Astrocyte (in vitro differentiated cells and primary cell): Measurements from ENCODE around the gene ACTL6B. TPM values are rescaled to one million over a fixed set of nuclear protein-coding genes. Genes with fewer than 3 reads are reported as not detected.

Experiments used
- DNase-seq: peaks from one replicate; pipeline ENCODE4 v3.0.0-alpha.2; 2010; ENCODE audit warnings: low read depth
- FAIRE-seq: peaks from 2 replicates; lab custom pipeline; 2011; peaks lifted over from hg19 to GRCh38; lab: Jason Lieb, UNC
- H2AFZ ChIP-seq: 2 replicates; pipeline ENCODE4 v1.6.0; 2012; ENCODE audit warnings: low read depth, low read length, inconsistent platforms
- H3K27ac ChIP-seq: 2 replicates; pipeline ENCODE4 v1.5.1; 2011; ENCODE audit warnings: low read depth, low read length, inconsistent platforms
- H3K27me3 ChIP-seq: 2 replicates; pipeline ENCODE4 v1.6.0; 2011; ENCODE audit warnings: low read length, inconsistent platforms; ENCODE audit not compliant: insufficient read depth
- H3K36me3 ChIP-seq: 2 replicates; pipeline ENCODE4 v1.5.1; 2011; ENCODE audit warnings: low read length, inconsistent platforms; ENCODE audit not compliant: insufficient read depth
- H3K4me1 ChIP-seq: 2 replicates; pipeline ENCODE4 v1.5.1; 2011; ENCODE audit warnings: low read length, inconsistent platforms; ENCODE audit not compliant: insufficient read depth
- H3K4me2 ChIP-seq: 2 replicates; pipeline ENCODE4 v1.6.0; 2012; ENCODE audit warnings: low read length, inconsistent platforms
- H3K4me3 ChIP-seq: 2 replicates; pipeline ENCODE4 v1.5.1; 2011; ENCODE audit warnings: low read depth, mild to moderate bottlenecking, low read length, inconsistent platforms; ENCODE audit not compliant: insufficient read depth
- H3K79me2 ChIP-seq: 2 replicates; pipeline ENCODE4 v1.6.0; 2012; ENCODE audit warnings: mild to moderate bottlenecking, low read length, inconsistent platforms; ENCODE audit not compliant: insufficient read depth
- H3K9ac ChIP-seq: 2 replicates; pipeline ENCODE4 v1.6.0; 2012; ENCODE audit warnings: mild to moderate bottlenecking, low read length, inconsistent platforms
- H3K9me3 ChIP-seq: 2 replicates; pipeline ENCODE4 v1.5.1; 2012; ENCODE audit warnings: low read depth, mild to moderate bottlenecking, low read length, inconsistent platforms; ENCODE audit not compliant: insufficient read depth
- H4K20me1 ChIP-seq: 2 replicates; pipeline ENCODE4 v1.6.0; 2012; ENCODE audit warnings: low read length, inconsistent platforms; ENCODE audit not compliant: insufficient read depth
- H3K27ac Mint-ChIP-seq: one replicate; pipeline ENCODE4 v1.8.0; 2021; ENCODE audit warnings: mild to moderate bottlenecking, mixed read lengths; ENCODE audit not compliant: unreplicated experiment
- H3K27me3 Mint-ChIP-seq: one replicate; pipeline ENCODE4 v1.8.0; 2021; ENCODE audit warnings: low read depth, mixed read lengths; ENCODE audit not compliant: unreplicated experiment
- H3K36me3 Mint-ChIP-seq: one replicate; pipeline ENCODE4 v1.8.0; 2021; ENCODE audit warnings: low read depth, mixed read lengths; ENCODE audit not compliant: unreplicated experiment
- H3K4me1 Mint-ChIP-seq: one replicate; pipeline ENCODE4 v1.8.0; 2021; ENCODE audit warnings: low read depth, mixed read lengths; ENCODE audit not compliant: unreplicated experiment
- H3K4me3 Mint-ChIP-seq: one replicate; pipeline ENCODE4 v1.8.0; 2021; ENCODE audit warnings: mild to moderate bottlenecking, moderate library complexity, mixed read lengths; ENCODE audit not compliant: unreplicated experiment
- H3K9me3 Mint-ChIP-seq: one replicate; pipeline ENCODE4 v1.8.0; 2021; ENCODE audit warnings: mild to moderate bottlenecking, mixed read lengths; ENCODE audit not compliant: unreplicated experiment
- EZH2 ChIP-seq: IDR thresholded peaks from 2 replicates; pipeline ENCODE4 v1.6.1; 2012; ENCODE audit warnings: mild to moderate bottlenecking, low read length, inconsistent platforms; ENCODE audit not compliant: insufficient read depth
- total RNA-seq: library from RNA; stranded (reverse); gene quantifications from 2 replicates; pipeline ENCODE4 v1.2.1, GENCODE V29; 2021
- TF ChIP-seq, protein P1 (sequence below): IDR thresholded peaks from 2 replicates; pipeline ENCODE4 v1.5.1; 2011; ENCODE audit warnings: low read depth, mild to moderate bottlenecking, inconsistent platforms, low read length, moderate library complexity; ENCODE audit not compliant: insufficient read depth

The ACTL6B gene
- total RNA-seq, 1 donor from 2014 or later = not detected

DNA sequence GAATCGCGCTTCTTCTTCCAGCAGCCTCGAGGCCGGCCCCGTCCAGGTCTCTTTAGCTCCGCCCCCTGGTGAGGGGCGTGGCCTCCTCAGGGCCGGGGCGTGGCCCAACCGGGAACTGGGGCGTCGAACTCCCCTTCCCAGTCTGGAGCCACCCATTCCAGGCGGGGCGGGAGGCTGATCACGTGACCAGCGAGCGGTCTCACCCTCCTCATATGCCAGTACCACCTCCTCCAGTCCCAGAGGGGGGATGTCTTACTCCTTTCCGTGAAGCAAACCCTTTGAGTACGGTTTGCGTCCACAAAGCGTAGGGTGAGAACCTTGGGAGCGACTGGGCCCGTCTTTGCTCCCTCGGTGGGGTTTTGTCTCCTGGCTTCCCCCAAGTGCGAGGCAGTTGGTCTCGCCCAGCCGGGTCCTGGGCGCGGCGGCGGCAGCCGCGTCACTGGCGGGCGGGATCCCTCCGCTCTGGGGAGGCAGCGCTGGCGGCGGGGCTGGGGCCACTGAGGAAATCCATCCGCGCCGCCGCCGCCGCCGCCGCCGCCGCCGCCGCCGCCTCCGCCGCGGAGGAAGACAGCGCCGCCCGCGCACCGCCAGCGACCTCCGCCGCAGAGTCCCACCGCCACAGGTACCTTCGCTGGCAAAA is 17.2 kb upstream of the ACTL6B start, which contains the start of gene GNB2:
Gene GNB2 (plus strand): TSS at position 439 of the 640 bp plus-strand sequence. CDS start 2,526 bp downstream, outside the sequence.
- Histone ChIP-seq H3K27me3 (no peaks in the 10 kb centered on the region), H3K36me3 (no peaks in the 10 kb centered on the region), H3K4me1 (peaks cover 5% of the 10 kb centered on the region), H3K9me3 (no peaks in the 10 kb centered on the region), H3K9ac (peak within 1 kb of the TSS; percentile 92), H4K20me1 (peaks cover 28% of the 10 kb centered on the region), H2AFZ (peak within 1 kb of the TSS; percentile 96), H3K27ac (peak within 1 kb of the TSS; percentile 99), H3K79me2 (peaks cover 45% of the 10 kb centered on the region), H3K4me3 (peak within 1 kb of the TSS; percentile 83), H3K4me2 (peak within 1 kb of the TSS; percentile 85)
- DNase-seq (peak; percentile 98), FAIRE-seq (peak; percentile 43)
- H3K27ac Mint-ChIP-seq = peak within 1 kb of the TSS; percentile 75
- H3K27me3 Mint-ChIP-seq = peaks cover 6% of the 10 kb centered on the region
- H3K4me1 Mint-ChIP-seq = peaks cover 4% of the 10 kb centered on the region
- H3K9me3 Mint-ChIP-seq = no peaks in the 10 kb centered on the region
- H3K4me3 Mint-ChIP-seq = peak within 1 kb of the TSS; percentile 90
- TF ChIP-seq EZH2 = no peak
- TF ChIP-seq, protein P1, sequence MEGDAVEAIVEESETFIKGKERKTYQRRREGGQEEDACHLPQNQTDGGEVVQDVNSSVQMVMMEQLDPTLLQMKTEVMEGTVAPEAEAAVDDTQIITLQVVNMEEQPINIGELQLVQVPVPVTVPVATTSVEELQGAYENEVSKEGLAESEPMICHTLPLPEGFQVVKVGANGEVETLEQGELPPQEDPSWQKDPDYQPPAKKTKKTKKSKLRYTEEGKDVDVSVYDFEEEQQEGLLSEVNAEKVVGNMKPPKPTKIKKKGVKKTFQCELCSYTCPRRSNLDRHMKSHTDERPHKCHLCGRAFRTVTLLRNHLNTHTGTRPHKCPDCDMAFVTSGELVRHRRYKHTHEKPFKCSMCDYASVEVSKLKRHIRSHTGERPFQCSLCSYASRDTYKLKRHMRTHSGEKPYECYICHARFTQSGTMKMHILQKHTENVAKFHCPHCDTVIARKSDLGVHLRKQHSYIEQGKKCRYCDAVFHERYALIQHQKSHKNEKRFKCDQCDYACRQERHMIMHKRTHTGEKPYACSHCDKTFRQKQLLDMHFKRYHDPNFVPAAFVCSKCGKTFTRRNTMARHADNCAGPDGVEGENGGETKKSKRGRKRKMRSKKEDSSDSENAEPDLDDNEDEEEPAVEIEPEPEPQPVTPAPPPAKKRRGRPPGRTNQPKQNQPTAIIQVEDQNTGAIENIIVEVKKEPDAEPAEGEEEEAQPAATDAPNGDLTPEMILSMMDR = no peak
- H3K36me3 Mint-ChIP-seq = peaks cover 8% of the 10 kb centered on the region

DNA sequence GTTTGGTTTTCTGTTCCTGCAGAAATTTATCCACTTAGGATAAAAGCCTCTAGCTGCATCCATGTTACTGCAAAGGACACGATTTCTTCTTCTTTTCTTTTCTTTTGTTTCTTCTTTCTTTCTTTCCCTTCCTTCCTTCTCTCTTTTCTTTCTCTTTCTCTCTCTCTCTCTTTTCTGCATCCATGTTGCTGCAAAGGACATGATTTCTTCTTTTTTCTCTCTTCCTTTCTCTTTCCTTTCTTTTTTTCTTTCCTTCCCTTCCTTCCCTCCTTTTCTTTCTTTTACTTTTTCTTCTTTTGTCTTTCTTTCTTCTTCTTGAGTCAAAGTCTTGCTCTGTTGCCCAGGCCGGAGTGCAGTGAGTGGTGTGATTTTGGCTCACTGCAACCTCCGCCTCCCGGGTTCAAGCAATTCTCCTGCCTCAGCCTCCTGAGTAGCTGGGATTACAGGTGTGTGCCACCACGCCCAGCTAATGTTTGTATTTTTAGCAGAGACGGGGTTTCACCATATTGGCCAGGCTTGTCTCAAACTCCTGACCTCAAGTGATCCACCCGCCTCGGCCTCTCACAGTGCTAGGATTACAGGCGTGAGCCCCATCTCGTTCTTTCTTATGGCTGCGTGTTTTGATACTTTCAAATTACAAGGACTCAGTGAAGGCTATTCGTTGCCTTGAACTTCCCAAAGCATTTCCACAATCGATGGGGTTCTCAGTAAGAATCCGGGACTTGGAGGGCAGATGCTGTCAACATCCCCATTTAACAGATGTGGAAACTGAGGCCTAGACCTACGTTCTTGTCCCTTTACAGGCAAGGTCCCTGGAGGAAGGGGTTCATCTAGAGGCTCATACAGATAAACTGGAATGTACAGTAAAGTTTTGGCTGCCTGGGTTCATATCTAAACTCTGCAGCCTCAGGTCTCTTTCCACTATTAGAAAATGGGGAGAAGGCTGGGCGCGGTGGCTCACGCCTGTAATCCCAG is 15.4 kb upstream of the ACTL6B start:
- DNase-seq = no peak
- Mint-ChIP-seq H3K4me3 (no peak overlapping the region), H3K27me3 (peaks cover 15% of the 10 kb centered on the region), H3K9me3 (peaks cover 3% of the 10 kb centered on the region), H3K27ac (no peak overlapping the region), H3K36me3 (peaks cover 2% of the 10 kb centered on the region), H3K4me1 (peaks cover 3% of the 10 kb centered on the region)
- FAIRE-seq = no peak
- Histone ChIP-seq H2AFZ (no peak overlapping the region), H4K20me1 (peaks cover 10% of the 10 kb centered on the region), H3K4me1 (peaks cover 5% of the 10 kb centered on the region), H3K9me3 (no peaks in the 10 kb centered on the region), H3K4me3 (no peak overlapping the region), H3K36me3 (no peaks in the 10 kb centered on the region), H3K27me3 (no peaks in the 10 kb centered on the region), H3K27ac (no peak overlapping the region), H3K79me2 (peaks cover 28% of the 10 kb centered on the region), H3K9ac (no peak overlapping the region), H3K4me2 (no peak overlapping the region)
- no peak for TF ChIP-seq EZH2
- TF ChIP-seq, protein P1 = no peak
